Liver (tissue), 9 donors: ENCODE data around the gene SORCS2. TPM values are rescaled to one million over a fixed set of nuclear protein-coding genes. Genes with fewer than 3 reads are reported as not detected.
A peak's percentile ranks its signal among the peaks of the same experiment; 100 is the strongest.

ENCODE experiments used
- DNase-seq: peaks from one replicate; pipeline ENCODE4 v3.0.0-alpha.2; 2017; ENCODE audit warnings: low spot score
- H3K27ac ChIP-seq, 2 donors: one replicate each; pipeline ENCODE4 v1.7.0; 2013; ENCODE audit warnings: inconsistent platforms in 2 of 2, low read length in 2 of 2, control low read depth in 1 of 2, low read depth in 1 of 2, mild to moderate bottlenecking in 1 of 2
- H3K27me3 ChIP-seq, 4 donors: one replicate each; pipeline versions ENCODE4 v1.6.1 to v1.7.0; 2013; ENCODE audit warnings: low read length in 3 of 4, inconsistent platforms in 1 of 4, mild to moderate bottlenecking in 1 of 4, moderate library complexity in 1 of 4; ENCODE audit not compliant: control insufficient read depth in 4 of 4, insufficient read depth in 4 of 4
- H3K36me3 ChIP-seq, 4 donors: one replicate each; pipeline versions ENCODE4 v1.6.1 to v1.7.0; 2013; ENCODE audit warnings: low read length in 3 of 4, mild to moderate bottlenecking in 3 of 4, low read depth in 1 of 4, moderate library complexity in 1 of 4; ENCODE audit not compliant: control insufficient read depth in 4 of 4, insufficient read depth in 3 of 4
- H3K4me1 ChIP-seq, 4 donors: one replicate each; pipeline versions ENCODE4 v1.6.1 to v1.7.0; 2013; ENCODE audit warnings: low read length in 3 of 4, mild to moderate bottlenecking in 3 of 4, moderate library complexity in 1 of 4; ENCODE audit not compliant: control insufficient read depth in 4 of 4, insufficient read depth in 4 of 4
- H3K4me3 ChIP-seq, 3 donors: one replicate each; pipeline versions ENCODE4 v1.6.1 to v1.7.0; 2013; ENCODE audit warnings: low read length in 3 of 3, control low read depth in 1 of 3, low read depth in 1 of 3, mild to moderate bottlenecking in 1 of 3
- H3K9ac ChIP-seq, 2 donors: one replicate each; pipeline ENCODE4 v1.7.0; 2013; ENCODE audit warnings: low read length in 2 of 2, mild to moderate bottlenecking in 2 of 2, moderate library complexity in 2 of 2, control low read depth in 1 of 2, low read depth in 1 of 2
- H3K9me3 ChIP-seq, 4 donors: one replicate each; pipeline versions ENCODE4 v1.6.1 to v1.7.0; 2013; ENCODE audit warnings: low read length in 3 of 4; ENCODE audit not compliant: control insufficient read depth in 4 of 4
- FOXA2 ChIP-seq: IDR thresholded peaks from 2 replicates; pipeline ENCODE4 v1.6.1; 2016; ENCODE audit warnings: antibody characterized with exemption
- GABPA ChIP-seq, 2 donors: IDR thresholded peaks in 1 of 2; conservative IDR thresholded peaks in 1 of 2; 2 replicates each; pipeline ENCODE4 v1.6.1; 2016; ENCODE audit warnings: antibody characterized with exemption in 2 of 2, mild to moderate bottlenecking in 1 of 2, moderate library complexity in 1 of 2
- HNF4A ChIP-seq, 2 donors: conservative IDR thresholded peaks; 2 replicates each; pipeline ENCODE4 v1.6.1; 2016; ENCODE audit warnings: antibody characterized with exemption in 2 of 2, mild to moderate bottlenecking in 2 of 2
- HNF4G ChIP-seq: IDR thresholded peaks from 2 replicates; pipeline ENCODE4 v1.6.1; 2016; ENCODE audit warnings: antibody characterized with exemption
- NR2F2 ChIP-seq: IDR thresholded peaks from 2 replicates; pipeline ENCODE4 v1.6.1; 2016; ENCODE audit warnings: antibody characterized with exemption
- SP1 ChIP-seq: IDR thresholded peaks from 2 replicates; pipeline ENCODE4 v1.6.1; 2018; ENCODE audit warnings: antibody characterized with exemption, mild to moderate bottlenecking
- TAF1 ChIP-seq: conservative IDR thresholded peaks from 2 replicates; pipeline ENCODE4 v1.6.1; 2016; ENCODE audit warnings: antibody characterized with exemption, mild to moderate bottlenecking
- WGBS: extraction: QIAGEN DNeasy Blood & Tissue Kit; methylation state at CpG from one replicate; pipeline ENCODE4 v1.1.7; 2013; 5-methylcytosine and 5-hydroxymethylcytosine counted together
- polyA plus RNA-seq, 2 donors: library from polyadenylated mRNA; stranded (reverse) in 1 of 2; unstranded in 1 of 2; fragments of 200-250 nt in 1 of 2; fragments of >200 nt in 1 of 2; fragmentation: Nextera tagmentation in 1 of 2; extraction: Ambion mirVana in 1 of 2; gene quantifications; one replicate each; pipeline versions ENCODE4 v1.2.1 to v1.2.3, GENCODE V29; 2013 to 2015
- total RNA-seq, 2 donors: library from RNA; depleted of rRNA; stranded (reverse); fragments of >200 nt; gene quantifications; one replicate each; pipeline ENCODE4 v1.2.3, GENCODE V29; 2014
- TF ChIP-seq, protein P1 (sequence below): IDR thresholded peaks from 2 replicates; pipeline ENCODE4 v1.6.1; 2016; ENCODE audit warnings: antibody characterized with exemption, mild to moderate bottlenecking
- TF ChIP-seq, protein P2 (sequence below): IDR thresholded peaks from 2 replicates; pipeline ENCODE4 v1.6.1; 2016; ENCODE audit warnings: antibody characterized with exemption
- TF ChIP-seq, protein P3 (sequence below): fragments of 150-350 bp; IDR thresholded peaks from 2 replicates; pipeline ENCODE4 v1.5.1; 2017; ENCODE audit warnings: improper control_type of control experiment, low read depth, low read length; ENCODE audit not compliant: missing input control
- donor health status: healthy.
- donor health status: healthy.
- donor health status: healthy.
- donor health status: healthy.
- donor health status: healthy.

SORCS2 gene
- total and polyA plus RNA-seq, 4 donors = 0.10 to 1.4 (median 0.92) TPM

DNA sequence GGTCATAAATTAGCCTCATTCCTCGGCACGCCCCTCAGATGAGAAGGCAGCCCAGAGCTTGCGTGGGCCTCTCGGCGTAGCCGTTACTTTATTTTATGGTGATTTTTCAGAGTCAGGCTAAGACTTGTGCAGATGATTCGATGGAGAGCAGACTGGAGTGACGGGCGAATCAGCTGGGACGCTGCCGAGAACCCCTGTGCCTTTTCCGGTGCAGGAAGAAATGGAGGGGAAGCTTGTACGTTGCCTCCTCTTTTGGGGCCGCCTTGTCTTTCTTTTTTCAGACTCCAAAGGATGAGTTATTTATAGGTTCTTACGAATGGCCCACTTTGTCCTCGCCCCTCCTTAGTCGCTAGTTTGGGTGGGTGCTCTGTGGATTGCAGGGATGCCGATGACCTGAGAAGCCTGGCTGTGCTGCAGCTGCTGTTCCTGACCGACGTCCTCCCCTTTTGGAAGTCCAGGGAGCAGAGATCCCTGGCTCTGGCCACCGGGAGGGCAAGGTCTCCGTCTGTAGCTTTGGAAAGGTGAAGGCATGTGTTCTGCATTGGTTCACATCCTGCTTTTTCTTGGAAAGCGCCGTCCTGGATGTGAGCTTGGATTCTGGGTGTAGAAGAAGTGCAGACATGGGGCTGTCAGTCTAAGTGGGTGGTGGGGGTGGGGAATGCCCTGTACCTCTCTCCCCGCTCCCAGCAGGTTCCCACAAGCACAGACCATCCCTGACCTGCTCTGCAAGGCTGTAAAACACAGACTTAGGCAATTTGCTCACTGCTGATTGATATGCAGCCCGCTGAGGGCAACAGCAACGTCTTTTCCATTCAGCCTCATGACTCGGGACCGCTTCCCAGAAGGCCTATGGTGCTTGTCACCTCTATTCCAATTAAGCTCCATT, 9.3 kb downstream of the SORCS2 start:
- no peak for DNase-seq
- no peak overlapping the region for H3K4me3 ChIP-seq
- no peaks in the 10 kb centered on the region for H3K36me3 ChIP-seq
- H3K9ac ChIP-seq = no peak overlapping the region
- no peaks in the 10 kb centered on the region for H3K27me3 ChIP-seq
- TF ChIP-seq, protein P1, sequence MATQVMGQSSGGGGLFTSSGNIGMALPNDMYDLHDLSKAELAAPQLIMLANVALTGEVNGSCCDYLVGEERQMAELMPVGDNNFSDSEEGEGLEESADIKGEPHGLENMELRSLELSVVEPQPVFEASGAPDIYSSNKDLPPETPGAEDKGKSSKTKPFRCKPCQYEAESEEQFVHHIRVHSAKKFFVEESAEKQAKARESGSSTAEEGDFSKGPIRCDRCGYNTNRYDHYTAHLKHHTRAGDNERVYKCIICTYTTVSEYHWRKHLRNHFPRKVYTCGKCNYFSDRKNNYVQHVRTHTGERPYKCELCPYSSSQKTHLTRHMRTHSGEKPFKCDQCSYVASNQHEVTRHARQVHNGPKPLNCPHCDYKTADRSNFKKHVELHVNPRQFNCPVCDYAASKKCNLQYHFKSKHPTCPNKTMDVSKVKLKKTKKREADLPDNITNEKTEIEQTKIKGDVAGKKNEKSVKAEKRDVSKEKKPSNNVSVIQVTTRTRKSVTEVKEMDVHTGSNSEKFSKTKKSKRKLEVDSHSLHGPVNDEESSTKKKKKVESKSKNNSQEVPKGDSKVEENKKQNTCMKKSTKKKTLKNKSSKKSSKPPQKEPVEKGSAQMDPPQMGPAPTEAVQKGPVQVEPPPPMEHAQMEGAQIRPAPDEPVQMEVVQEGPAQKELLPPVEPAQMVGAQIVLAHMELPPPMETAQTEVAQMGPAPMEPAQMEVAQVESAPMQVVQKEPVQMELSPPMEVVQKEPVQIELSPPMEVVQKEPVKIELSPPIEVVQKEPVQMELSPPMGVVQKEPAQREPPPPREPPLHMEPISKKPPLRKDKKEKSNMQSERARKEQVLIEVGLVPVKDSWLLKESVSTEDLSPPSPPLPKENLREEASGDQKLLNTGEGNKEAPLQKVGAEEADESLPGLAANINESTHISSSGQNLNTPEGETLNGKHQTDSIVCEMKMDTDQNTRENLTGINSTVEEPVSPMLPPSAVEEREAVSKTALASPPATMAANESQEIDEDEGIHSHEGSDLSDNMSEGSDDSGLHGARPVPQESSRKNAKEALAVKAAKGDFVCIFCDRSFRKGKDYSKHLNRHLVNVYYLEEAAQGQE = no peak
- TF ChIP-seq HNF4A (conservative IDR thresholded peaks at IDR 0.05) = peak in 1 of 2 donors; percentile 16
- no peak overlapping the region for H3K27ac ChIP-seq
- 72% methylated on average over 29 of the region's 29 CpGs for WGBS
- no peaks in the 10 kb centered on the region for H3K9me3 ChIP-seq
- H3K4me1 ChIP-seq = peaks cover 0 to 5% (median 0%) of the 10 kb centered on the region in 4 donors

DNA sequence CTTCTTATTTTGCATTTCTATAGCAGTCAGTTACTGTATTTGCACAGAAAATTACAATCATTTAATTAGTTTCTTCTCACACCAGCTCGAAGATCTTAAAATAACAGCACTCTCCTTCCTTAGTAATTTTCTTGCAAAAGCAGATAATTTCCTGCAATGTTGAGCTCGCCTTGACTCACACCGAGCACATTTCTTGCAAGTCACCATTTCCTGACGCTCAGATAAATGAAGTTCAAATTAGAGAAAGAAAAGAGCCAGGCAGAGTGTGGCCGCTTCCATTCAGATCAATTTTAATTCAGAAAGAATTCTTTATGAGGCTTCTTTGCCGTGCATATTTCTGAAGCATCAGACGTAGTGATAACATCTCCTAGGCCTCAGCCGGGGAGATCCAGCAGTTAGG, 10.1 kb downstream of the SORCS2 start:
- Histone ChIP-seq H3K27ac (no peak overlapping the region), H3K36me3 (no peaks in the 10 kb centered on the region), H3K27me3 (no peaks in the 10 kb centered on the region), H3K4me3 (no peak overlapping the region), H3K4me1 (peaks cover 2 to 11% (median 5%) of the 10 kb centered on the region in 4 donors), H3K9me3 (no peaks in the 10 kb centered on the region), H3K9ac (no peak overlapping the region)
- no peak for DNase-seq
- TF ChIP-seq FOXA2 (no peak), GABPA (IDR thresholded peaks at IDR 0.05 in 1 of 2, conservative IDR thresholded peaks at IDR 0.05 in 1 of 2) (no peak), SP1 (no peak), HNF4G (no peak), NR2F2 (no peak), HNF4A (conservative IDR thresholded peaks at IDR 0.05) (no peak), TAF1 (no peak)
- TF ChIP-seq, protein P2, sequence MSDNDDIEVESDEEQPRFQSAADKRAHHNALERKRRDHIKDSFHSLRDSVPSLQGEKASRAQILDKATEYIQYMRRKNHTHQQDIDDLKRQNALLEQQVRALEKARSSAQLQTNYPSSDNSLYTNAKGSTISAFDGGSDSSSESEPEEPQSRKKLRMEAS = no peak
- TF ChIP-seq, protein P3, sequence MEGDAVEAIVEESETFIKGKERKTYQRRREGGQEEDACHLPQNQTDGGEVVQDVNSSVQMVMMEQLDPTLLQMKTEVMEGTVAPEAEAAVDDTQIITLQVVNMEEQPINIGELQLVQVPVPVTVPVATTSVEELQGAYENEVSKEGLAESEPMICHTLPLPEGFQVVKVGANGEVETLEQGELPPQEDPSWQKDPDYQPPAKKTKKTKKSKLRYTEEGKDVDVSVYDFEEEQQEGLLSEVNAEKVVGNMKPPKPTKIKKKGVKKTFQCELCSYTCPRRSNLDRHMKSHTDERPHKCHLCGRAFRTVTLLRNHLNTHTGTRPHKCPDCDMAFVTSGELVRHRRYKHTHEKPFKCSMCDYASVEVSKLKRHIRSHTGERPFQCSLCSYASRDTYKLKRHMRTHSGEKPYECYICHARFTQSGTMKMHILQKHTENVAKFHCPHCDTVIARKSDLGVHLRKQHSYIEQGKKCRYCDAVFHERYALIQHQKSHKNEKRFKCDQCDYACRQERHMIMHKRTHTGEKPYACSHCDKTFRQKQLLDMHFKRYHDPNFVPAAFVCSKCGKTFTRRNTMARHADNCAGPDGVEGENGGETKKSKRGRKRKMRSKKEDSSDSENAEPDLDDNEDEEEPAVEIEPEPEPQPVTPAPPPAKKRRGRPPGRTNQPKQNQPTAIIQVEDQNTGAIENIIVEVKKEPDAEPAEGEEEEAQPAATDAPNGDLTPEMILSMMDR = no peak
- 82% methylated on average over 8 of the region's 8 CpGs for WGBS
